AG10803 (cell line): ENCODE results near the gene RPL28.
A peak's percentile ranks its signal among the peaks of the same experiment; 100 is the strongest.

Experiments
- DNase-seq: peaks from one replicate; pipeline ENCODE4 v3.0.0; 2010; ENCODE audit warnings: low read depth
- H3K4me3 ChIP-seq: 2 replicates; pipeline ENCODE4 v1.5.1; 2011; ENCODE audit warnings: mild to moderate bottlenecking, low read length, control low read depth
- TF ChIP-seq, protein P1 (sequence below): conservative IDR thresholded peaks from 2 replicates; pipeline ENCODE4 v1.5.1; 2011; ENCODE audit warnings: mild to moderate bottlenecking, low read length, control low read depth, inconsistent platforms

Gene RPL28

DNA sequence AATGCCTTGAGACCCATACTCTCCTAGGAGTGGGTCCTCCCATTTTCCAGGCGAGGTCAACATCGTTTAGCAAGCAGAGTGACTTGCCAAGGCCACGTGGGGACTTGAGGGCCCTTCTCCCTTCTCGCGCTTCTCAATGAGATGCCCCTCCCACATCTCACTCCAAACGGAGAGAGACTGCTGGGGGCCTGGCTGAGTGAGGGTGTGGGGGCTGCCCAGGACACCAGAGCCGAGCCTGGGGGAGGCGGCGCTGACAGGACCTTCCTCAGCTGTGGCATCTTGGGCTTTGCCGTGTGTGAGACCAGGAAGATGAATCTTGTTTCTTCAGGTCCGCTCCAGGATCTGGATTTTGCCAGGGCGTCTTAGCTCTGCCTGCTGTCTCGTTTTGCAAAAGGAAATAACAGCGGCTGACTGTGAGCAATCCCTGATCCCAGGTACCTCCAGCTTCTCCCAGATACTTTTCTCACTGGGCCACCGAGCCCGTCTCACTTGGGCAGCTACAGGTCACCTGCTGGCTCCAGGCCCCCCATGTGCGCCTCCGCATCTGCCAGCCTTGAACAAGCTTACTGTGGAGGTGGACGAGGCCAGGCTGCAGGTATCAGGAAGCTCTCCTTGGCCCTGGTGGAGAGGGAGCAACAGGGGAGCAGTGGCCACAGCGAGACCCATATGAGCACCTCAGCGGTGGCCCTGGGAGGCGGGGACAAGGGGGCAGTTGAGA is 37.3 kb upstream of the RPL28 start:
- no peak for DNase-seq
- H3K4me3 ChIP-seq: no peak overlapping the region
- TF ChIP-seq, protein P1, sequence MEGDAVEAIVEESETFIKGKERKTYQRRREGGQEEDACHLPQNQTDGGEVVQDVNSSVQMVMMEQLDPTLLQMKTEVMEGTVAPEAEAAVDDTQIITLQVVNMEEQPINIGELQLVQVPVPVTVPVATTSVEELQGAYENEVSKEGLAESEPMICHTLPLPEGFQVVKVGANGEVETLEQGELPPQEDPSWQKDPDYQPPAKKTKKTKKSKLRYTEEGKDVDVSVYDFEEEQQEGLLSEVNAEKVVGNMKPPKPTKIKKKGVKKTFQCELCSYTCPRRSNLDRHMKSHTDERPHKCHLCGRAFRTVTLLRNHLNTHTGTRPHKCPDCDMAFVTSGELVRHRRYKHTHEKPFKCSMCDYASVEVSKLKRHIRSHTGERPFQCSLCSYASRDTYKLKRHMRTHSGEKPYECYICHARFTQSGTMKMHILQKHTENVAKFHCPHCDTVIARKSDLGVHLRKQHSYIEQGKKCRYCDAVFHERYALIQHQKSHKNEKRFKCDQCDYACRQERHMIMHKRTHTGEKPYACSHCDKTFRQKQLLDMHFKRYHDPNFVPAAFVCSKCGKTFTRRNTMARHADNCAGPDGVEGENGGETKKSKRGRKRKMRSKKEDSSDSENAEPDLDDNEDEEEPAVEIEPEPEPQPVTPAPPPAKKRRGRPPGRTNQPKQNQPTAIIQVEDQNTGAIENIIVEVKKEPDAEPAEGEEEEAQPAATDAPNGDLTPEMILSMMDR: no peak

DNA sequence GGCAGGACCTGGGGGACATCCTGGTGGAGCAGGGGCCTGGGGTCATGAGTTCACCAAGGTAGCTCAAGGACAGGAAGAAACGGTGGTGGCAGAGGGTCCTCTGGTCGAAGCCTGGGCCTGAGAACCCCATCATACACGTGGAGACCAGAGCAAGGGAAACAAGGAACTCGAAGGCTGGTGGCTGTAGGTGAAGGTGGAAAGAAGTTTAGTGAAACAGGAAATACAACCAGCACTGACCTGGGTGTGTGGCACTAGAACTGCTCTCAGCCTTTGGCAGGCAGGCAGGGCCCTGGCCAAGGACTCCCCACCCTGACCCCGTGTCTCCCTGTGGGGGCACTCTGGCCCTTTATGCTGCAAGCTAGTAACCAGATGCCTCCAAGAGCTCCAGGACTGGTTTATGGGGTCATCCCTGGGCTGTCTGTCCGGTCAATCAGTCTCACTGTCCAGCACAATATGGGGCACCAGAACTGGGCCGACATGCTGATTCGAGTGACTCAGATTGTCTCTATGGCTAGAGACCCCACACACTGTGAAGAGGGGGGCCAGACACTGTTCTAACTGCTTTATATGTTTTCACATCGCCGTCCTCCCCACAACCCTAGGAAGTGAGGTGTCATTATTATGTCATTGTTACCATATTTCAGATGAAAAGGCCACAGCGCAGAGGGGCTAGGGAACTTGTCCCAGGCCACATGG is 35.0 kb upstream of the RPL28 start:
- TF ChIP-seq, protein P1: no peak
- DNase-seq: no peak
- no peak overlapping the region for H3K4me3 ChIP-seq

DNA sequence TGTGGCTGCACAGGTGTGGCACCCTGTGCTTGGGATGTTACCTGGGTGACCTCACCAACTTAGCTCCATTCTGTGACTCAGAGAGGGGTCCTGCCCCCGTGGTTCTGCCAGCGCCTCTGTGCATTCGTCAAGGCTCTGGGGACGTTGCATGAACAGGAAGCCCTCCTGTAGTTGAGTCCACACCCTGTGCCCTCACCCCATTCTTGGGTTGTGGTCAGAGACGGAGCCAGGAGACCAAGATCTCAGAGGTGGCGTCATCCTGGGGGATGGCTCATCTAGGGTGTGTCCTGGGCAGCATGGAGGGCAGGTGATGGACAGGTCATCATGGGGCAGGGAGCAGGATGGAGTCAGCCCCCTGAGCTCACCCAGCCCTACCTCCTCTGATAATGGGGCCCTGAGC is 33.7 kb upstream of the RPL28 start:
- TF ChIP-seq, protein P1: no peak
- DNase-seq: no peak
- H3K4me3 ChIP-seq: no peak overlapping the region

DNA sequence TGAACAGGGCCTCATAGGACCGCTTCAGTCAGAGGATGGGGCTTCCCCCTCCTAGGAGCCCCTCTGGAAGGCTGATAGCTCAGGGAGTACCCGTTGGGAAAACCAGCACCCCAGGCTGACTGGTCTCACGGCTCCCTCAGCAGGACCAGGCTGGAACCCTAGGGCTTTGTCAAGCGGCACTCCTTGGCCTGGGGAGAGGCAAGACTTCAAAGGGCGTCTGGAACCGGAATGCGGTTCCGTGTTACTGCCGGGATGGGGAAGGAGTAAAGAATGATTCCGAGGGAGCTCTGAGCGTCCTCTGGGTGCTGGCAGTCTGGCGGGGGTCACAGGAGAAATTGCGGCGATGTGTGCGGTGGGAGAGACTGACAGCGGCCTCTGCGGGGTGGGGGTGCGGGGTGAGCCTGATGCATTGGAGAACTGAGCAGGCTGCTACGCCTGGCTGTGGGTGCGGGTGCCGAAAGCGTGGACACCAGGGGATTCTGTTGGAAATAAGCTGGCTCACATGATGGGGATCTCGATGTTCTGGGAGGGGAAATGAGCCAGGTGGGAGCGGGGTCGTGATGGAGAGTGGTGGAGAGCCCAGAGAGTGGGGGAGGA is 33.1 kb upstream of the RPL28 start:
- no peak for DNase-seq
- TF ChIP-seq, protein P1: no peak
- H3K4me3 ChIP-seq: no peak overlapping the region

DNA sequence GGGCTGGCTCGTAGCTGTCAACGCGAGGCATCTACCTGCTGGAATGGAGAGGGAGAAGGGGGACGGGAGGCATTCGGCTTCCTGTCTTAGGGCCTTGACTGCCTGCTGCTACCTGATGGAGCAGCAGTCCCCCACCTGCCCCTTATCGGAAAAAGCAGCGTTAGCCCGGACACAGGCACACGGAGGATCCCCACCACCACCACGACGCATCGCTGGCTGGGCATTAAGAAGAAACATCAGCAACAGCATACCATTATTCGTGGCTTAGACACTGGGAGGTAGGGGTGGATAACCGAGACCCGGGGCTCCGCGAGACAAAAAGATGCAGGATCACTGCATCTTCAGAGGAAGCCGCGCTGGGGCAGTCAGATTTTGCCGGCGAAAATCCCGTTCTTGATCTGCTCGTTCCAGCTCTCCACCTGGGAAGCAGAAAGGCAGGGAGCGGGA is 32.4 kb upstream of the RPL28 start:
- H3K4me3 ChIP-seq: peak overlapping the region; percentile 55
- DNase-seq: no peak
- TF ChIP-seq, protein P1: no peak

DNA sequence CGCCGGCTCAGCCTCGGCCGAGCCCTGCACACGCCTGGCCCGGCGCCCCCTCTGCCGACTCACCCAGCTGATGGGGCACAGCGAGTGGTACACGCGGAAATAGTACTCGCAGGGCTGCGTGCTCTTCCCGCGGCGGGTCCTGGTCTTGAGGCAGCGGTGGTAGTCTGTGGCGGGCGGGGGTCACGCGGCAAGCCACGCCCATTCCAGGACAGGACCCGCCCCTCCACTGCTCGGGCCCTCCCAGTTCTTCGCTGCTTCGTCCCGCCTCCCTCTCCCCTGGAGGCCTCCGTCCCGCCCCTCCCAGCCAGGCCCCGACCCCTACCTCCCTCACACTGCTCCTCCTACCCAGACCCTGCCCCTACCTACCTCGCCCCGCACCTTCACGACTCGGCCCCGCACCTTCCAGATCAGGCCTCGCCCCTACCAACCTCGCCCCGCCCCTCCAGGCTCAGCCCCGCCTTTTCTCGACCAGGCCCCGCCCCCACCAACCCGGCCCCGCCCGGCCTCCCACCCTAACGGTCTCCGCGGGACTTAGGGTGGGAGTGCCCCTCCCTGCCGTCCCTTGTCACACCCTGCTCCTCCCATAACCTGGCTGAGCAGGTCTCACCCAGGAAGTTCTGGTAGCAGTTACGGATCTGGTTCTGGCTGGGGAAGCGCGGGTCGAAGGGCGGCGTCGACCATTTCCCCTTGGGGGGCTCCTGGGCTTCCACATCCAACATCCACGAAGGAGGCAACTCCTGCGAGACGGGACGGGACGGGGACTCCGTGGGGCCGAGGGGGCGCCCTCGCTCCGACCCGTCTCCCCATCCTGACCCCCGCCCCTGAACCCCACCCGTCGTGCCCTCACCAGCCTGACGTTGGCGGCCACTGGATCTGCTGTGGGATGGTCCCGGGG is 31.7 kb upstream of the RPL28 start:
- DNase-seq: no peak
- TF ChIP-seq, protein P1: no peak

More for the DNA sequence above, 31.7 kb upstream of the RPL28 start:
- H3K4me3 ChIP-seq: peak overlapping the region; percentile 55
